GM12878 (cell line): Measurements from ENCODE around the gene SLC29A1. TPM values are rescaled to one million over a fixed set of nuclear protein-coding genes. Genes with fewer than 3 reads are reported as not detected.
A peak's percentile ranks its signal among the peaks of the same experiment; 100 is the strongest.

ENCODE experiments used
- ATAC-seq: fragments of 200-7000 bp; cut with Tn5 transposase; 3 replicates; pipeline ENCODE4 v1.9.1; 2020; ENCODE audit warnings: mild to moderate bottlenecking, moderate library complexity
- BruUV-seq: library from RNA; stranded (reverse); fragments of 400-500 nt; replicated peaks from 2 replicates; lab custom pipeline; 2021; lab: Mats Ljungman, UMichigan
- CTCF ChIA-PET: fragments of 300-600 bp; sonication (Branson Sonifier 250); formaldehyde crosslinking; extraction: SDS; loops from one replicate; lab custom pipeline; 2021; ENCODE audit warnings: inconsistent platforms; lab: Yijun Ruan, JAX
- POLR2A ChIA-PET: fragments of 350-600 bp; formaldehyde crosslinking; extraction: SDS; loops from one replicate; lab custom pipeline; 2021; ENCODE audit warnings: inconsistent platforms; lab: Charles Lee
- RAD21 ChIA-PET: fragments of 300-600 bp; sonication (Branson Sonifier 250); formaldehyde crosslinking; loops from one replicate; lab custom pipeline; 2023; ENCODE audit warnings: antibody characterized with exemption; ENCODE audit not compliant: unreplicated experiment; lab: Charles Lee
- SMC1A ChIA-PET: fragments of 300-600 bp; sonication (Branson Sonifier 250); formaldehyde crosslinking; loops from one replicate; lab custom pipeline; 2023; ENCODE audit not compliant: unreplicated experiment, uncharacterized antibody; lab: Charles Lee
- DNase-seq: peaks from one replicate; pipeline ENCODE4 v3.0.0-alpha.2; 2011; ENCODE audit warnings: low read depth, low spot score
- FAIRE-seq: peaks from 3 replicates; lab custom pipeline; 2011; peaks lifted over from hg19 to GRCh38; lab: Jason Lieb, UNC
- H2AFZ ChIP-seq: 2 replicates; pipeline ENCODE4 v1.6.0; 2011; ENCODE audit warnings: low read depth, low read length, control low read depth; ENCODE audit not compliant: control insufficient read depth
- H3K27ac ChIP-seq: 2 replicates; pipeline ENCODE4 v1.5.1; 2011; ENCODE audit warnings: control low read depth; ENCODE audit not compliant: control insufficient read depth, insufficient read depth
- H3K27me3 ChIP-seq, 2 experiments: replicated peaks in 1 of 2; 2 replicates each; pipeline versions ENCODE4 v1.6.0 to v1.6.1; 2011; ENCODE audit warnings: low read length in 1 of 2; ENCODE audit not compliant: control insufficient read depth in 2 of 2, insufficient read depth in 2 of 2
- H3K36me3 ChIP-seq, 2 experiments: 2 replicates each; pipeline ENCODE4 v1.5.1; 2011; ENCODE audit warnings: low read length in 1 of 2; ENCODE audit not compliant: control insufficient read depth in 2 of 2, insufficient read depth in 2 of 2
- H3K4me1 ChIP-seq: 2 replicates; pipeline ENCODE4 v1.6.1; 2011; ENCODE audit warnings: mild to moderate bottlenecking, low read length, moderate library complexity, mixed read lengths; ENCODE audit not compliant: control insufficient read depth, insufficient read depth
- H3K4me2 ChIP-seq: 2 replicates; pipeline ENCODE4 v1.6.0; 2011; ENCODE audit warnings: control low read depth; ENCODE audit not compliant: control insufficient read depth, insufficient read depth
- H3K4me3 ChIP-seq: fragments of 200-600 bp; sonication (generic); 2 replicates; pipeline ENCODE4 v1.5.1; 2016
- H3K79me2 ChIP-seq: 2 replicates; pipeline ENCODE4 v1.6.0; 2011; ENCODE audit warnings: low read length; ENCODE audit not compliant: control insufficient read depth, insufficient read depth
- H3K9ac ChIP-seq: 2 replicates; pipeline ENCODE4 v1.8.0; 2011; ENCODE audit warnings: low read length, control low read depth, mixed read lengths; ENCODE audit not compliant: control insufficient read depth, insufficient read depth
- H3K9me3 ChIP-seq: replicated peaks from 3 replicates; pipeline ENCODE4 v1.5.1; 2011; ENCODE audit warnings: mild to moderate bottlenecking, low read length; ENCODE audit not compliant: control insufficient read depth, insufficient read depth
- H4K20me1 ChIP-seq: 2 replicates; pipeline ENCODE4 v1.6.0; 2011; ENCODE audit not compliant: control insufficient read depth, insufficient read depth
- BACH1 ChIP-seq: fragments of 450-650 bp; IDR thresholded peaks from 2 replicates; pipeline ENCODE4 v1.6.1; 2017; ENCODE audit warnings: mild to moderate bottlenecking, borderline replicate concordance
- CBFB ChIP-seq: IDR thresholded peaks from 2 replicates; pipeline ENCODE4 v1.6.1; 2016; ENCODE audit warnings: antibody characterized with exemption, low read depth
- CBX3 ChIP-seq: fragments of 200-600 bp; sonication (generic); IDR thresholded peaks from 2 replicates; pipeline ENCODE4 v1.6.1; 2016; ENCODE audit warnings: low read depth, borderline replicate concordance
- CTCF ChIP-seq, 3 experiments: IDR thresholded peaks in 2 of 3; conservative IDR thresholded peaks in 1 of 3; 2 replicates each; pipeline ENCODE4 v1.5.1; 2011; ENCODE audit warnings: low read depth in 3 of 3, low read length in 3 of 3, mild to moderate bottlenecking in 3 of 3, control low read depth in 2 of 3, moderate library complexity in 2 of 3, inconsistent platforms in 1 of 3, mixed read lengths in 1 of 3; ENCODE audit not compliant: control insufficient read depth in 2 of 3, insufficient read depth in 1 of 3; ENCODE audit errors: extremely low read depth in 1 of 3
- DPF2 ChIP-seq: fragments of 450-650 bp; IDR thresholded peaks from 2 replicates; pipeline ENCODE4 v1.6.1; 2017; ENCODE audit warnings: mild to moderate bottlenecking
- ETV6 ChIP-seq, 2 experiments: fragments of 450-650 bp in 1 of 2; IDR thresholded peaks in 1 of 2; conservative IDR thresholded peaks in 1 of 2; 2 replicates each; pipeline ENCODE4 v1.6.1; 2014; ENCODE audit warnings: antibody characterized with exemption in 1 of 2, borderline replicate concordance in 1 of 2, low read depth in 1 of 2, mild to moderate bottlenecking in 1 of 2, moderate library complexity in 1 of 2
- FOXK2 ChIP-seq: fragments of 450-650 bp; IDR thresholded peaks from 2 replicates; pipeline ENCODE4 v1.6.1; 2017; ENCODE audit warnings: mild to moderate bottlenecking, moderate library complexity
- HDAC2 ChIP-seq: fragments of 200-600 bp; sonication (generic); IDR thresholded peaks from 2 replicates; pipeline ENCODE4 v1.6.1; 2017
- HDGF ChIP-seq: fragments of 450-650 bp; IDR thresholded peaks from 2 replicates; pipeline ENCODE4 v1.6.1; 2016; ENCODE audit warnings: antibody characterized with exemption
- NKRF ChIP-seq: fragments of 450-650 bp; conservative IDR thresholded peaks from 2 replicates; pipeline ENCODE4 v1.6.1; 2017; ENCODE audit warnings: mild to moderate bottlenecking, moderate library complexity
- NR2C2 ChIP-seq: IDR thresholded peaks from 2 replicates; pipeline ENCODE4 v1.6.1; 2011; ENCODE audit warnings: borderline replicate concordance, low read depth; ENCODE audit not compliant: control insufficient read depth, insufficient read length
- PBX3 ChIP-seq: IDR thresholded peaks from 2 replicates; pipeline ENCODE4 v1.6.1; 2011; ENCODE audit warnings: mild to moderate bottlenecking, low read depth, low read length, moderate library complexity; ENCODE audit not compliant: insufficient replicate concordance
- RELA ChIP-seq: fragments of 450-650 bp; IDR thresholded peaks from 2 replicates; pipeline ENCODE4 v1.8.0; 2014; ENCODE audit warnings: borderline replicate concordance; ENCODE audit not compliant: partially characterized antibody
- SMARCA5 ChIP-seq: fragments of 450-650 bp; IDR thresholded peaks from 2 replicates; pipeline ENCODE4 v1.6.1; 2017; ENCODE audit warnings: mild to moderate bottlenecking
- ZNF384 ChIP-seq: IDR thresholded peaks from 2 replicates; pipeline ENCODE4 v1.6.1; 2012; ENCODE audit warnings: low read depth, mild to moderate bottlenecking, low read length, improper control_type of control experiment, borderline replicate concordance
- ZNF622 ChIP-seq: fragments of 450-650 bp; IDR thresholded peaks from 2 replicates; pipeline ENCODE4 v1.6.1; 2017; ENCODE audit warnings: mild to moderate bottlenecking, inconsistent platforms
- WGBS: methylation state at CpG from one replicate; pipeline ENCODE4 v1.1.6; 2016; ENCODE audit warnings: low lambda C conversion rate; ENCODE audit not compliant: insufficient replicate concordance, insufficient coverage; ENCODE audit errors: missing lambda C conversion rate; 5-methylcytosine and 5-hydroxymethylcytosine counted together
- in situ Hi-C: fragments of 300-500 bp; cut with MboI; formaldehyde crosslinking; loops from 9 replicates; pipeline ENCODE4 v1.14.3; 2018; ENCODE audit warnings: mixed read lengths
- intact Hi-C: fragments of 100-400 bp; cut with micrococcal nuclease; formaldehyde crosslinking; loops from one replicate; pipeline ENCODE4 v1.14.2; 2022; ENCODE audit not compliant: unreplicated experiment
- polyA plus RNA-seq, 11 experiments: library from polyadenylated mRNA; depleted of rRNA in 4 of 11; unstranded in 6 of 11; stranded (reverse) in 5 of 11; fragments of >200 nt; fragmentation: Nextera tagmentation in 4 of 11; fragmentation: Illumina TruSeq in 1 of 11; extraction: Ambion mirVana in 4 of 11; extraction: Trizol in 1 of 11; gene quantifications; 1 replicate in 1 of 11; 2 replicates in 10 of 11; pipeline versions ENCODE4 v1.2.1 to v1.2.3, GENCODE V29; 2011 to 2016; ENCODE audit warnings: inconsistent platforms in 2 of 11, missing spikeins in 2 of 11, low read depth in 1 of 11
- total RNA-seq, 4 experiments: library from RNA; depleted of rRNA in 3 of 4; stranded (reverse); fragments of >200 nt in 3 of 4; fragmentation: Illumina TruSeq in 1 of 4; extraction: Trizol in 1 of 4; gene quantifications; 2 replicates each; pipeline versions ENCODE4 v1.2.1 to v1.2.3, GENCODE V29; 2013 to 2021

The SLC29A1 gene
- total and polyA plus RNA-seq, 10 of the 15 experiments (the other 5 are each of a cell fraction or from before 2014, with no cell fraction given), result 10.0 to 132 (median 93.4) TPM

GRCh38 chr6:44237813-44238433 lies 14.5 kb downstream of the SLC29A1 start (continued):
- TF ChIP-seq ETV6 (conservative IDR thresholded peaks at IDR 0.05 in 1 of 2, IDR thresholded peaks at IDR 0.05 in 1 of 2; ENCODE audit: borderline replicate concordance in 1 of 2, low read depth in 1 of 2), result no peak
- TF ChIP-seq NR2C2, result no peak

- ATAC-seq (no peak), DNase-seq (no peak), FAIRE-seq (no peak)
- TSS peak; percentile 48 for BruUV-seq
- H3K9me3 ChIP-seq, result no peaks in the 10 kb centered on the region
- no peak overlapping the region for H2AFZ ChIP-seq
- RAD21 ChIA-PET, result interaction anchor here (1.8 kb wide), 1 partner anchor 142 kb away, joined by 10 read pairs; no protein-coding TSS in a partner anchor
- H3K36me3 ChIP-seq, result no peaks in the 10 kb centered on the region; a peak in 1 of 4 replicates
- H3K4me3 ChIP-seq, result no peak overlapping the region
- 81% methylated on average over 7 of the region's 7 CpGs for WGBS
- POLR2A ChIA-PET, result interaction anchor here (1.1 kb wide), 1 partner anchor 16 kb away, joined by 6 read pairs; the partner anchor contains the start of gene SLC29A1
- CTCF ChIA-PET, result interaction anchor here (1.4 to 6.4 kb wide), 6 partner anchors 15 to 87 kb away, joined by 3 to 117 read pairs (median 9); partner anchors contain the start of gene SLC29A1
- peaks cover 8% of the 10 kb centered on the region for H3K4me1 ChIP-seq
- H3K79me2 ChIP-seq, result no peaks in the 10 kb centered on the region
- no peak overlapping the region for H3K4me2 ChIP-seq
- no peaks in the 10 kb centered on the region for H3K27me3 ChIP-seq
- no peaks in the 10 kb centered on the region for H4K20me1 ChIP-seq
- in situ Hi-C loops (loop anchor here (5.0 to 10.0 kb wide), 2 partner anchors 67 to 134 kb away; no protein-coding TSS in a partner anchor), intact Hi-C loops (loop anchor here (1.0 kb wide), 1 partner anchor 67 kb away; no protein-coding TSS in a partner anchor)
- no peak overlapping the region for H3K27ac ChIP-seq
- SMC1A ChIA-PET, result interaction anchor here (2.4 kb wide), 1 partner anchor 11 kb away, joined by 6 read pairs; no protein-coding TSS in a partner anchor
- H3K9ac ChIP-seq, result no peak overlapping the region
- TF ChIP-seq FOXK2, result no peak
- TF ChIP-seq PBX3, result no peak
- no peak for TF ChIP-seq ZNF384
- TF ChIP-seq CBX3, result no peak
- no peak for TF ChIP-seq BACH1
- TF ChIP-seq HDAC2, result no peak
- TF ChIP-seq CBFB, result no peak
- no peak for TF ChIP-seq HDGF
- no peak for TF ChIP-seq RELA
- no peak for TF ChIP-seq ZNF622
- TF ChIP-seq NKRF, result no peak
- no peak for TF ChIP-seq CTCF (IDR thresholded peaks at IDR 0.05 in 2 of 3, conservative IDR thresholded peaks at IDR 0.05 in 1 of 3; ENCODE audit: control insufficient read depth in 2 of 3, extremely low read depth in 1 of 3, insufficient read depth in 1 of 3, low read depth in 3 of 3, low read length in 3 of 3)
- TF ChIP-seq DPF2, result no peak
- no peak for TF ChIP-seq SMARCA5
Observed at GRCh38 chr6:44238687-44239350, 15.4 kb downstream of the SLC29A1 start.
